ENCODE data around the gene RTN1. TPM values are rescaled to one million over a fixed set of nuclear protein-coding genes. Genes with fewer than 3 reads are reported as not detected.

RTN1 gene
- polyA plus RNA-seq, 1 donor from 2014 or later, result 0.24 TPM

GRCh38 chr14:59619061-59619460 is 251.5 kb downstream of the RTN1 start:
- Mint-ChIP-seq H3K4me3 (no peak overlapping the region), H3K4me1 (no peaks in the 10 kb centered on the region), H3K27ac (no peak overlapping the region), H3K9me3 (peaks cover 0 to 6% (median 3%) of the 10 kb centered on the region in 3 donors), H3K36me3 (no peaks in the 10 kb centered on the region), H3K27me3 (peaks cover 4% of the 10 kb centered on the region)

DNA sequence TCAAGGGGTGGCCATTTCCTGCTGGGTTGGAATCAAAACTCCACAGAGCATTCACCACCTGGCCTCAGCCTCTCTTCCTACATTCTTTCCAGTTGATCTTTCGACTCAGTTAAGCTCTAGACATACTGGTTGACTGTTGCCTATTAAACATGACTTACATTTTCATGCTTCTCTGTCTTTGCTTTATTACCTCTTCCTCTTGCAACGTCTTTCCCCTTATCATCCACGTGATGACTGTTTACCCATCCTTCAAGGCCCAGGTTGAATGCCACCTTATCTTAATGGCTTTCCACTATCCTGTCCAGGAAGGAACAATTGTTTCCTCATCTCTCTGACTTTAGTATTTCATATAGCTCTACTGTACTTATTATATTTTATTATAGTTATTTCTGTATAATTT is 269.5 kb downstream of the RTN1 start:
- no peak overlapping the region for H3K4me3 Mint-ChIP-seq
- peaks cover 0 to 2% (median 0%) of the 10 kb centered on the region in 3 donors for H3K9me3 Mint-ChIP-seq
- no peaks in the 10 kb centered on the region for H3K36me3 Mint-ChIP-seq
- H3K4me1 Mint-ChIP-seq, result no peaks in the 10 kb centered on the region
- H3K27me3 Mint-ChIP-seq, result peaks cover 8% of the 10 kb centered on the region
- H3K27ac Mint-ChIP-seq, result no peak overlapping the region

- Mint-ChIP-seq H3K4me1 (no peaks in the 10 kb centered on the region), H3K9me3 (peaks cover 0 to 2% (median 0%) of the 10 kb centered on the region in 3 donors), H3K36me3 (no peaks in the 10 kb centered on the region), H3K27ac (no peak overlapping the region), H3K27me3 (peaks cover 8% of the 10 kb centered on the region), H3K4me3 (no peak overlapping the region)
These were observed 270.2 kb downstream of the RTN1 start for GRCh38 chr14:59600211-59600945.

DNA sequence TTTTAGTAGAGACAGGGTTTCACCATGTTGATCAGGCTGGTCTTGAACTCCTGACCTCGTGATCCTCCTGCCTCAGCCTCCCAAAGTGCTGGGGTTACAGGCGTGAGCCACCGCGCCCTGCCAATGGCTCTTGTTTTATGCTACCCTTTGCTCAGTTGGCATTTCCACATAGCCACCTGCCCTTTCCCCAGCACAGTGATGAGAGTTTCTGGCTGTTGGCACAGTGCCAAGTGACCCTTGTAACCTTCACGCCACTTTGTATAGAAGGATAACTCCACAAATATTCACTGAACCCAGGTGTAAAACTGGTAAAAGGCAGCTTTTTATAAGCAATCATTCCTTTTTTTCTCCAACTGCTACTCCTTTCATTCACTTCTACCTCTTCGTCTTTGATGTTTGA is 275.5 kb downstream of the RTN1 start:
- H3K4me3 Mint-ChIP-seq, result no peak overlapping the region
- no peaks in the 10 kb centered on the region for H3K4me1 Mint-ChIP-seq
- no peak overlapping the region for H3K27ac Mint-ChIP-seq
- H3K9me3 Mint-ChIP-seq, result peaks cover 2 to 4% (median 3%) of the 10 kb centered on the region in 3 donors
- peaks cover 4% of the 10 kb centered on the region for H3K27me3 Mint-ChIP-seq
- H3K36me3 Mint-ChIP-seq, result no peaks in the 10 kb centered on the region

DNA sequence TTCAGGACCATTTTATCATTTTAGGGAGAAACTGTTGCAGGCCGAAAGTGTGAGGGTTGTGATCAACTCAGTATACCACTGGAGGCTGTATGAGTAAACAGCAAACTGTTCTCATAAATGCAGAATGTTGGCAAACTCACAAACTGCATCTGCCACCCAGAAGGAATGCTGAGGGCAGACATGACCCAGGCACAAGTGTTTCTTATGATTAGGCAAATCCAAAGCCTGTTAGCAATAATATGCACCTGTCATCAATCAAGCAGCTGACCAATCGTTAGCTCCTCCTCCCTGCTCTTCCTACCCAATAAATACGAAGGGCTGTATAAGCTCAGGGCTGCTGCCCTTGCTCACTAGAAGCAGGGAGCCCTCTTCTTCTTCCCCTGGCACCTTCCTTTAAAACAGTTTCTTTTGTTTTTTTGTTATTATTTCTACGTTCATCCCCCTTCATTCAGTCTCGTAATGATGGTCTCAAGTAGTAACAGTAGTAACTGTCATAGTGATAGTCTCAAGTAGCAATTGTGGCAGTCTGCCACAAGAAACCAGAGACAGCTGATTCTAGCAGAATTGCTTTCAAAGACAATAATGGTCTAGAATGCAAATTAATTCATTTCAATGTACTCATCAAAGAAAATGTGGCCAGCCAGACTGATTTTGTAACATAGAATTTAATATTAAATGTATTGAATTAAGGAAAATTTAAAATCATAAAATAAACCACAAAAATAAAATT is 278.8 kb downstream of the RTN1 start:
- H3K27me3 Mint-ChIP-seq, result peaks cover 2% of the 10 kb centered on the region
- peaks cover 2 to 4% (median 3%) of the 10 kb centered on the region in 3 donors for H3K9me3 Mint-ChIP-seq
- H3K36me3 Mint-ChIP-seq, result no peaks in the 10 kb centered on the region
- H3K4me3 Mint-ChIP-seq, result no peak overlapping the region
- H3K4me1 Mint-ChIP-seq, result peaks cover 0 to 2% (median 0%) of the 10 kb centered on the region in 3 donors
- H3K27ac Mint-ChIP-seq, result no peak overlapping the region

GRCh38 chr14:59588101-59588500 is 282.5 kb downstream of the RTN1 start:
- H3K27me3 Mint-ChIP-seq, result no peaks in the 10 kb centered on the region
- H3K4me1 Mint-ChIP-seq, result peaks cover 3 to 12% (median 3%) of the 10 kb centered on the region in 3 donors
- peaks cover 2 to 3% (median 2%) of the 10 kb centered on the region in 3 donors for H3K9me3 Mint-ChIP-seq
- H3K36me3 Mint-ChIP-seq, result no peaks in the 10 kb centered on the region
- no peak overlapping the region for H3K27ac Mint-ChIP-seq
- peak overlapping the region in 1 of 4 donors; percentile 49 for H3K4me3 Mint-ChIP-seq

DNA sequence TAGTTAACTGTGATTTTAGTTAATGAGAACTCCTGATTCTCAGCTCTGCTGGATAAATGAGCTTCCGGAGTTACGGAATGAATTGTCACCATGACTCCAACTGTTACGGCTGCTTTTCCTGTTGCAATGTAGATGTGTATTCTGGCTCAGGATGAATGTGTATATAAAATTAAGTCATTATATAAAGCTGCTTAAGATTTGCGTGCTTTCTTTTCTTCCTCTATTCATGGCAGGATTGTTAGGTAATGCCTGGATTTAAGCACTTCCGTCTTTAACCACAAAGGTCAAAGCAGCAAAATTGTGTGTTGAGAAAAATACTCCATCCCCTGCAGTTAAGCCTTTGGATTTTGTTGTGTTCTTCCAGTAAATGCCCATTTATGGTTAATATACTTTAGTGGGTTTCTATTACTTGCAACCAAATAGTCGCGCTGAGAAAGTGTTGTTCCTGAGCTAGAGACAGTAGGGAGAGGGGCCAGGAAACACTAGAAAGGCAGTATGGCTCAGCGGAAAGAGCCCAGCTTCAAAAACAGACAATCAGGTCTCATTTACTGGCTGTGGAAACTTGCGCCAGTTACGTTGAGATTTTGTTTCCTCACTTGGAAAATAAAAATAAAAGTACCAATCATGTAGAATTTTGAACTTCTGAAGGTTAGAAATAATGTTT is 284.6 kb downstream of the RTN1 start:
- Mint-ChIP-seq H3K27me3 (no peaks in the 10 kb centered on the region), H3K27ac (no peak overlapping the region), H3K36me3 (no peaks in the 10 kb centered on the region), H3K4me3 (peak overlapping the region in 2 of 4 donors; percentile 28 to 37), H3K9me3 (no peaks in the 10 kb centered on the region), H3K4me1 (peaks cover 3 to 12% (median 3%) of the 10 kb centered on the region in 3 donors)

DNA sequence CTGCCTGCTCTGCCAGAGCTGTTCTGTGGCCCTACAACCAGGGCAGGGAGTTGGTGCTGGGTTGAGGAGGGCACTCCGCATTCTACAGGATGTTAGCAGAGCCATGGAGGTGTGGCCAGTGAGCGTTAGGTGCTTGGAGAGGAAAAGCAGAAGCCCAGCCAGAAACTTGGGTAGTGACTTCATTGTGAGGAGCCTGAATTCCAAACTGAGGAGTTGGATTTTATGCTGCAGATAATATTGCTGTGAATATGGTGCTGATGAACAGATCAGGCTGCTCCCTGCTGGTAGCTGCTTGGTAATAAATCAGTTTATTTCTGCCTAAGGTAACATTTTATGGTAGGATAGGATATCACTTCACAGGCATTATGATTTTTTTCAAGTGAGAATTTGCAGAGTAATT is 286.8 kb downstream of the RTN1 start:
- H3K4me3 Mint-ChIP-seq, result peak overlapping the region in 1 of 4 donors; percentile 30
- no peak overlapping the region for H3K27ac Mint-ChIP-seq
- H3K9me3 Mint-ChIP-seq, result no peaks in the 10 kb centered on the region
- no peaks in the 10 kb centered on the region for H3K36me3 Mint-ChIP-seq
- peaks cover 2% of the 10 kb centered on the region for H3K27me3 Mint-ChIP-seq
- H3K4me1 Mint-ChIP-seq, result peaks cover 3 to 12% (median 3%) of the 10 kb centered on the region in 3 donors

DNA sequence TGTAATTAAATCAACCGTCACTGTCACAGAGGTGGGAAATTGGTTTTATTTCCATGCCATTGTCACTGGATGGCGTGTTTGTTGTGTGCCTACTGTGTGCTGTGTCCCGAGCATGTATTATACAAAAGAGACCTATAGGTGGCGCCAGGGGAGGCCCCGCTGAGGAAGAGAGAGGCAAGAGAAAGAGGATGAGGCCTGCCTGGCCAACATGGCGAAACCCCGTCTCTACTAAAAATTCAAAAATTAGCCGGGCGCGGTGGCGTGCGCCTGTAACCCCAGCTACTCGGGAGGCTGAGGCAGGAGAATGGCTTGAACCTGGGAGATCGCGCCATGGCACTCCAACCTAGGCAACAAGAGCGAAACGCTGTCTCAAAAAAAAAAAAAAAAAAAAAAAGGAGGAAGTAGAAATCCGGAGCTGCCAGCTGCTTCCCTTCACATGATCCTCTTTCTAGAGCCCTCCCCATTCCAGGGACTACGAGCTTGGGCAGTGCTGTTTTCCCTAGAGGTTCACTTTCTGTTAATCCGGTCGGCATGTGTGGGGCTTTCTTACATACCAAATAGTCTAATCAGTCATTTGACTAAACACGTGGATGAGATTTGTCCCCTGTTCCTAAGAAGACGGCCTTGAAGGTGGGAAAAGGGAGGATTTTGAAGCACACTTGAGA is 287.6 kb downstream of the RTN1 start:
- no peak overlapping the region for H3K27ac Mint-ChIP-seq
- no peaks in the 10 kb centered on the region for H3K36me3 Mint-ChIP-seq
- no peaks in the 10 kb centered on the region for H3K9me3 Mint-ChIP-seq
- H3K4me1 Mint-ChIP-seq, result peaks cover 3 to 12% (median 3%) of the 10 kb centered on the region in 3 donors
- H3K27me3 Mint-ChIP-seq, result peaks cover 2% of the 10 kb centered on the region
- H3K4me3 Mint-ChIP-seq, result no peak overlapping the region

DNA sequence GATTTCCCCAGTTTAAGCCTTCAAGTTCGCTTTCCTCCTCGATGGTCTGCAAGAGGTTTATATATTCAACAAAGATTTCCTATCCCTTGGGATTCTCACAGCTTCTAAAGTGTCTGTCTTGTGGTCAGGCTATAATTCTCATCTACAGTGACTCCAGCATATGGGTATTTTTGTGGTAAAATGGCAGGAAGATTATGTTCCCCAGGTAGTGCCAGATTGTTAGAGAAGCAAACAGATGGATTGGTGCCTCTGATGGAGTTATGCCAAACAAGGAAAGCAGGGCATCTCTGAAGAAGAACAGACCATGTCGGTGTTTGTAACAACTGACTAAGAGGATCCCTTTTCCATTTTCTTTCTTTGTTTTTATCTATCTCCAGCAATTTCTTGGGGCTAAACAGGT is 288.4 kb downstream of the RTN1 start:
- no peak overlapping the region for H3K27ac Mint-ChIP-seq
- H3K36me3 Mint-ChIP-seq, result no peaks in the 10 kb centered on the region
- H3K4me3 Mint-ChIP-seq, result no peak overlapping the region
- peaks cover 2% of the 10 kb centered on the region for H3K27me3 Mint-ChIP-seq
- no peaks in the 10 kb centered on the region for H3K9me3 Mint-ChIP-seq
- H3K4me1 Mint-ChIP-seq, result peaks cover 3 to 12% (median 3%) of the 10 kb centered on the region in 3 donors

DNA sequence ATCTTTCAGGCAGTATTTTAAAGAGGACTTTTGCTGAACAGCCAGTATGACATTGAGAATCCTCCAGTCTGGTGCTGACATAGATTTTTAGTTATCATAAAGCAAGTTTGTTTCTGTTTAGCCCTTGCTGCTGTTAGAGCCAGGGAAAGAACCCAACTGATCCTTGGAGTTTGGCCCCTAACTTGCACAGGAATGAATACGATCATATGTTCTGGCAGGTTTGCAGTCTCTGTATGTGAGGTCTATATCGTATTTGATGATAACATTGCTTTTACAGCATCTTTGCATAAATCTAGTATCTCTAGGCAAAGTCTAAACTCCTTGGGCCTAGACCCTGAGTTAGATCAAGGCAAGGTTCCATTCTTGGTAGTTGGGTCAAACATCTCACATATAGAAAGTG is 289.7 kb downstream of the RTN1 start:
- Mint-ChIP-seq H3K27ac (no peak overlapping the region), H3K27me3 (peaks cover 5% of the 10 kb centered on the region), H3K36me3 (no peaks in the 10 kb centered on the region), H3K9me3 (no peaks in the 10 kb centered on the region), H3K4me1 (peaks cover 1 to 7% (median 4%) of the 10 kb centered on the region in 3 donors), H3K4me3 (no peak overlapping the region)

DNA sequence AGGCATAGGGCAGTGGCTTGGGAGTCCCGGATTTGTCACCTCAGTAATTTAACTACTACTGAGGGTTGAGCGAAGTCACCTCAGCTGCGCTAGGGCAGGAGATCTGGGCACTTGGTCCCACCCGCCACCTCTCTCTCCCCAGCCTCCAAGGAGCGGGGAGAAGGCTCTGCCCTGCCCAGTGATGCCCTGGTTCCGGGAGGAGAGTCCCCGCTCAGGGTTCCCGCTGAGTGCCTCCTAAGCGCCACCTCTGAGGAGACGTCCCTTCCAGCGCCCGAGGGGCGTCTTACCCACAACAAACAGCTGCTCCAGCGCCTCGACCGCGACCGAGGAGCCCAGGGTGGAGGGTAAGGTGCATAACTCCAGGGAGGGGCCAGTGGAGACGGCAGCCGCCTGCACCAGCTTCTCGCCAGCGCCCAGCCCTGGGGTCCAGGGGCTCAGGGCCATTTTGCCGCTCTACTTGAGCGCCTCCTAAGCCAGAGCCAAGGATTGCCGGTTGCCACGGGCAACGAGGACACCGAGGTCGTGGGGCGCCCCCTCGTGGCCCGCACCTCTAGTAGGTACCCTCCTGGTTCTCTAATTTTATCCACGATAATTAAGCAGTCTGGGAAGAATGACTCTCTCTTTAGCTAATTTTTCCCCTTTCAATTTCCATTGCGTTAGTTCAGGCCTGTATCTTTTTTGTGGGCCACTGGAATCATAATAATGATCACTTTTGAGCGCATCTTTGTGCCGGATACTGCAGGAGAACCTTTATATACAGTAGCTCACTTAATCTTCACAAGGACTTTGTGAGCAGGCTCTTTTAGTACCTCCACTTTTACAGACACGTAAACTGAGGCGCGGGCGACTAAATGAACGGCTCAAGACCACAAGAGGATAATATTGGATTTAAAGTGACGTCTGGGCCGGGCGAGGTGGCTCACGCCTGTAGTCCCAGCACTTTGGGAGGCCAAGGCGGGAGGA is 294.0 kb downstream of the RTN1 start, which contains the start of gene CCDC175:
CCDC175 (minus strand) TSS at position 481 of the 963 bp plus-strand sequence; CDS start at position 444, 37 bp downstream.
- Mint-ChIP-seq H3K27ac (peak within 1 kb of the TSS in 2 of 3 donors; percentile 5 to 37), H3K9me3 (no peaks in the 10 kb centered on the region), H3K36me3 (no peaks in the 10 kb centered on the region), H3K27me3 (peaks cover 6% of the 10 kb centered on the region), H3K4me1 (peaks cover 1 to 6% (median 4%) of the 10 kb centered on the region in 3 donors), H3K4me3 (peak within 1 kb of the TSS; percentile 21 to 91 (median 84))

- Mint-ChIP-seq H3K4me1 (no peaks in the 10 kb centered on the region), H3K36me3 (no peaks in the 10 kb centered on the region), H3K4me3 (no peak overlapping the region), H3K27ac (no peak overlapping the region), H3K27me3 (peaks cover 10% of the 10 kb centered on the region), H3K9me3 (no peaks in the 10 kb centered on the region)
These were observed 300.5 kb downstream of the RTN1 start for GRCh38 chr14:59570122-59570521.

- H3K27ac Mint-ChIP-seq, result no peak overlapping the region
- no peaks in the 10 kb centered on the region for H3K36me3 Mint-ChIP-seq
- no peaks in the 10 kb centered on the region for H3K9me3 Mint-ChIP-seq
- H3K27me3 Mint-ChIP-seq, result peaks cover 19% of the 10 kb centered on the region
- H3K4me3 Mint-ChIP-seq, result no peak overlapping the region
- H3K4me1 Mint-ChIP-seq, result no peaks in the 10 kb centered on the region
These were observed 303.9 kb downstream of the RTN1 start for GRCh38 chr14:59566725-59567124.

Measured in IgD-negative memory B cell (primary cell).